ENCODE data around the gene COL4A2.

COL4A2 gene

GRCh38 chr13:110458017-110458416 is 150.9 kb downstream of the COL4A2 start:
- DNase-seq (ENCODE audit: low spot score), result no peak

GRCh38 chr13:110458594-110459365 is 151.7 kb downstream of the COL4A2 start:
- DNase-seq (ENCODE audit: low spot score), result no peak

- DNase-seq (ENCODE audit: low spot score), result no peak
Measured at GRCh38 chr13:110462091-110462490, 155.0 kb downstream of the COL4A2 start.

GRCh38 chr13:110463156-110463555 is 156.1 kb downstream of the COL4A2 start:
- DNase-seq (ENCODE audit: low spot score), result no peak

GRCh38 chr13:110463871-110464510 is 156.9 kb downstream of the COL4A2 start:
- DNase-seq (ENCODE audit: low spot score), result peak; percentile 66

GRCh38 chr13:110464556-110465333 is 157.7 kb downstream of the COL4A2 start:
- DNase-seq (ENCODE audit: low spot score), result no peak

GRCh38 chr13:110465696-110466095 is 158.6 kb downstream of the COL4A2 start:
- DNase-seq (ENCODE audit: low spot score), result no peak

GRCh38 chr13:110466266-110466915 is 159.3 kb downstream of the COL4A2 start:
- DNase-seq (ENCODE audit: low spot score), result no peak

GRCh38 chr13:110467516-110468110 is 160.5 kb downstream of the COL4A2 start:
- no peak for DNase-seq (ENCODE audit: low spot score)

GRCh38 chr13:110468986-110469495 is 162.0 kb downstream of the COL4A2 start:
- DNase-seq (ENCODE audit: low spot score), result no peak

GRCh38 chr13:110469597-110469996 is 162.5 kb downstream of the COL4A2 start:
- no peak for DNase-seq (ENCODE audit: low spot score)

GRCh38 chr13:110470272-110471009 is 163.4 kb downstream of the COL4A2 start:
- DNase-seq (ENCODE audit: low spot score), result peak; percentile 28

GRCh38 chr13:110471156-110471832 is 164.2 kb downstream of the COL4A2 start:
- peak; percentile 43 for DNase-seq (ENCODE audit: low spot score)

- peak; percentile 81 for DNase-seq (ENCODE audit: low spot score)
Measured at GRCh38 chr13:110471833-110472162, 164.7 kb downstream of the COL4A2 start.

- no peak for DNase-seq (ENCODE audit: low spot score)
Measured at GRCh38 chr13:110472904-110473563, 165.9 kb downstream of the COL4A2 start.

- no peak for DNase-seq (ENCODE audit: low spot score)
Measured at GRCh38 chr13:110474713-110475112, 167.6 kb downstream of the COL4A2 start.

GRCh38 chr13:110475117-110475516 is 168.0 kb downstream of the COL4A2 start:
- DNase-seq (ENCODE audit: low spot score), result no peak

GRCh38 chr13:110475550-110476219 is 168.6 kb downstream of the COL4A2 start:
- no peak for DNase-seq (ENCODE audit: low spot score)

GRCh38 chr13:110476220-110476617 is 169.1 kb downstream of the COL4A2 start:
- no peak for DNase-seq (ENCODE audit: low spot score)
